Measurements from ENCODE around the gene MRPL46.

DNA sequence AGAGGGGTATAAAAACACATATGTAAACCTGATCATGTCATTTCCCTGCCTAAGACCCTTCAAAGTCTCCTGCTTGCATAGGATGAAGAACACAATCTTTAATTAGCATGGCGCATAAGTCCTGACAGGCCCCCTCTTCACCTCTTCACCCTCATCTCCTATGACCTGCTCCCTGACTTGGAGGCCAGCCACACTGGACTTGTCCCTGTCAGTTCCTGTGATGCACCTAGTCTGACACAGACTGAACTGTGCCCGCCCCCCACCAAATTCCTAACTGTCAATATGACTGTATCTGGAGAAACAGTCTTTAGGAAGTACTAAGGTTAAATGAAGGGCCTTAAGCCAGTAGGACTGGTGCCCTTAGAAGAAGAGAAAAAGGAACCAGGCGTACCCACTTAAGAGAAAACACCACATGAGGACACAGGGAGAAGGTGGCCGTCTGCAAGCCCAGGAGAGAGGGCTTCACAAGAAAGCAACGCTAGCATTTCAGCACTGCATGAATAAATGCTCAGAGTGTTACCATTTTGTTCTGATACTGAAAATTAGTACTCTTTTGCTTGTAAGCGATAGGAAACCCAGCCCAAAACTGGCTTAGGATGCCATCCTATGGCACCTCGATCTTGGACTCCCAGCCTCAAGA, 34.0 kb downstream of the MRPL46 start:
- TF ChIP-seq RNF2 (IDR thresholded peaks at IDR 0.05; ENCODE audit: borderline replicate concordance, low read depth, low read length, missing control alignments, poor library complexity, severe bottlenecking) (no peak), GABPA (IDR thresholded peaks at IDR 0.05; ENCODE audit: borderline replicate concordance, insufficient read depth, low read length) (no peak), SUZ12 (IDR thresholded peaks at IDR 0.05; ENCODE audit: low read length) (no peak)

All from H1 (cell line).